HepG2 (cell line): ENCODE measurements around the gene UTP11. TPM values are rescaled to one million over a fixed set of nuclear protein-coding genes. Genes with fewer than 3 reads are reported as not detected.

Source experiments
- ZBTB38 ChIP-seq: sonication (generic); formaldehyde crosslinking; IDR thresholded peaks from 2 replicates; pipeline ENCODE4 v1.5.1; 2020; ENCODE audit warnings: mild to moderate bottlenecking, missing genetic modification reagents
- polyA plus RNA-seq, 8 experiments: library from polyadenylated mRNA; depleted of rRNA in 3 of 8; stranded (reverse) in 7 of 8; unstranded in 1 of 8; fragments of >200 nt; fragmentation: Illumina TruSeq in 4 of 8; extraction: Trizol in 4 of 8; gene quantifications; 2 replicates each; pipeline versions ENCODE4 v1.2.1 to v1.2.3, GENCODE V29; 2011 to 2016; ENCODE audit warnings: low read depth in 4 of 8, missing spikeins in 1 of 8, mixed read lengths in 1 of 8; ENCODE audit not compliant: insufficient read depth in 1 of 8
- total RNA-seq, 5 experiments: library from RNA; depleted of rRNA; stranded (reverse); fragments of >200 nt; fragmentation: Illumina TruSeq; extraction: Trizol; gene quantifications; 2 replicates each; pipeline ENCODE4 v1.2.3, GENCODE V29; 2016; ENCODE audit warnings: low read depth in 1 of 5
- TF ChIP-seq, protein P1 (sequence below): sonication (generic); formaldehyde crosslinking; IDR thresholded peaks from 2 replicates; pipeline ENCODE4 v1.5.1; 2020; ENCODE audit warnings: mild to moderate bottlenecking, missing genetic modification reagents, moderate library complexity
- TF ChIP-seq, protein P2 (sequence below), 2 experiments: sonication (generic) in 1 of 2; formaldehyde crosslinking in 1 of 2; IDR thresholded peaks; 2 replicates each; pipeline versions ENCODE4 v1.5.1 to v1.6.1; 2011 to 2020; ENCODE audit warnings: borderline replicate concordance in 1 of 2, low read depth in 1 of 2, low read length in 1 of 2, mild to moderate bottlenecking in 1 of 2, missing genetic modification reagents in 1 of 2, moderate library complexity in 1 of 2

UTP11 gene
- total and polyA plus RNA-seq, 2 of the 13 experiments (the other 11 are each of a cell fraction or from before 2014, with no cell fraction given), result 13.5 to 44.8 TPM

DNA sequence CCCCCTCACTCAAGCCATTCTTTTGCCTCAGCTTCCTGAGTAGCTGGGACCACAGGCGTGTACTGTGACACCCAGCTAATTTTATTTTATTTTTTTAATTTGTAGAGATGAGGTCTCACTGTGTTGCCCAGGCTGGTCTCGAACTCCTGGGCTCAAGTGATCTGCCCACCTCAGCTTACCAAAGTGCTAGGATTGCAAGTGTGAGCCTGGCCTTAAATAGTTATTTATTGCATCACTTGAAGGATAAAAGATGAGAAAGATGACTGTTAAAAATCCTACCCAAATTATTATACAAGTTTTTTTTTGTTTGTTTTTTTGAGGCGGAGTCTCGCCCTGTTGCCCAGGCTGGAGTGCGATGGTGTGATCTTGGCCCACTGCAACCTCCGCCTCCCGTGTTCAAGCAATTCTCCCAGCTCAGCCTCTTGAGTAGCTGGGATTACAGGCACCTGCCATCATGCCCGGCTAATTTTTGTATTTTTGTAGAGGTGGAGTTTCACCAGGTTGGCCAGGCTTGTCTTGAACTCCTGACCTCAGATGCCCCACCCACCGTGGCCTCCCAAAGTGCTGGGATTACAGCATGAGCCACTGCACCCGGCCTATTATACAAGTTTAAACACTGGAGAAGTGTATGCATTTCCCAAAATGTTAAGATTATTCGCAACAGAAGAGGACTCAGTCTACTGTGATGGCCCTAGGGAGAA is 2.3 kb downstream of the UTP11 start (continued):
- TF ChIP-seq, protein P1, sequence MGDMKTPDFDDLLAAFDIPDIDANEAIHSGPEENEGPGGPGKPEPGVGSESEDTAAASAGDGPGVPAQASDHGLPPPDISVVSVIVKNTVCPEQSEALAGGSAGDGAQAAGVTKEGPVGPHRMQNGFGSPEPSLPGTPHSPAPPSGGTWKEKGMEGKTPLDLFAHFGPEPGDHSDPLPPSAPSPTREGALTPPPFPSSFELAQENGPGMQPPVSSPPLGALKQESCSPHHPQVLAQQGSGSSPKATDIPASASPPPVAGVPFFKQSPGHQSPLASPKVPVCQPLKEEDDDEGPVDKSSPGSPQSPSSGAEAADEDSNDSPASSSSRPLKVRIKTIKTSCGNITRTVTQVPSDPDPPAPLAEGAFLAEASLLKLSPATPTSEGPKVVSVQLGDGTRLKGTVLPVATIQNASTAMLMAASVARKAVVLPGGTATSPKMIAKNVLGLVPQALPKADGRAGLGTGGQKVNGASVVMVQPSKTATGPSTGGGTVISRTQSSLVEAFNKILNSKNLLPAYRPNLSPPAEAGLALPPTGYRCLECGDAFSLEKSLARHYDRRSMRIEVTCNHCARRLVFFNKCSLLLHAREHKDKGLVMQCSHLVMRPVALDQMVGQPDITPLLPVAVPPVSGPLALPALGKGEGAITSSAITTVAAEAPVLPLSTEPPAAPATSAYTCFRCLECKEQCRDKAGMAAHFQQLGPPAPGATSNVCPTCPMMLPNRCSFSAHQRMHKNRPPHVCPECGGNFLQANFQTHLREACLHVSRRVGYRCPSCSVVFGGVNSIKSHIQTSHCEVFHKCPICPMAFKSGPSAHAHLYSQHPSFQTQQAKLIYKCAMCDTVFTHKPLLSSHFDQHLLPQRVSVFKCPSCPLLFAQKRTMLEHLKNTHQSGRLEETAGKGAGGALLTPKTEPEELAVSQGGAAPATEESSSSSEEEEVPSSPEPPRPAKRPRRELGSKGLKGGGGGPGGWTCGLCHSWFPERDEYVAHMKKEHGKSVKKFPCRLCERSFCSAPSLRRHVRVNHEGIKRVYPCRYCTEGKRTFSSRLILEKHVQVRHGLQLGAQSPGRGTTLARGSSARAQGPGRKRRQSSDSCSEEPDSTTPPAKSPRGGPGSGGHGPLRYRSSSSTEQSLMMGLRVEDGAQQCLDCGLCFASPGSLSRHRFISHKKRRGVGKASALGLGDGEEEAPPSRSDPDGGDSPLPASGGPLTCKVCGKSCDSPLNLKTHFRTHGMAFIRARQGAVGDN (CRISPR knock-in tag), result no peak
- TF ChIP-seq, protein P2, sequence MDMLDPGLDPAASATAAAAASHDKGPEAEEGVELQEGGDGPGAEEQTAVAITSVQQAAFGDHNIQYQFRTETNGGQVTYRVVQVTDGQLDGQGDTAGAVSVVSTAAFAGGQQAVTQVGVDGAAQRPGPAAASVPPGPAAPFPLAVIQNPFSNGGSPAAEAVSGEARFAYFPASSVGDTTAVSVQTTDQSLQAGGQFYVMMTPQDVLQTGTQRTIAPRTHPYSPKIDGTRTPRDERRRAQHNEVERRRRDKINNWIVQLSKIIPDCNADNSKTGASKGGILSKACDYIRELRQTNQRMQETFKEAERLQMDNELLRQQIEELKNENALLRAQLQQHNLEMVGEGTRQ (IDR thresholded peaks at IDR 0.05; ENCODE audit: low read depth, low read length), result no peak
- TF ChIP-seq, protein P2 (CRISPR knock-in tag; IDR thresholded peaks at IDR 0.05; ENCODE audit: borderline replicate concordance), result no peak
- no peak for TF ChIP-seq ZBTB38 (CRISPR knock-in tag)
